ENCODE results near the gene RAB27A.
"Not testable (repeated sequence)": the region's sequence is repeated elsewhere in the genome, so short reads cannot be mapped to it uniquely, and the experiment has no call there.

The RAB27A gene

GRCh38 chr15:55249885-55250284 is 39.7 kb downstream of the RAB27A start:
- not testable (repeated sequence) for DNase-seq

- no peak for DNase-seq
These were observed 40.7 kb downstream of the RAB27A start for GRCh38 chr15:55248895-55249294.

GRCh38 chr15:55247766-55248427 is 41.7 kb downstream of the RAB27A start:
- no peak for DNase-seq

GRCh38 chr15:55247311-55247710 is 42.3 kb downstream of the RAB27A start:
- DNase-seq: no peak

GRCh38 chr15:55246567-55246966 is 43.0 kb downstream of the RAB27A start:
- DNase-seq: no peak

- DNase-seq: no peak
These were observed 44.6 kb downstream of the RAB27A start for GRCh38 chr15:55245059-55245458.

- no peak for DNase-seq
These were observed 47.7 kb downstream of the RAB27A start for GRCh38 chr15:55241891-55242290.

- DNase-seq: no peak
These were observed 48.4 kb downstream of the RAB27A start for GRCh38 chr15:55241186-55241585.

- DNase-seq: no peak
These were observed 49.4 kb downstream of the RAB27A start for GRCh38 chr15:55240125-55240760.

- no peak for DNase-seq
These were observed 50.0 kb downstream of the RAB27A start for GRCh38 chr15:55239440-55240124.

- no peak for DNase-seq
These were observed 50.7 kb downstream of the RAB27A start for GRCh38 chr15:55238877-55239276.

GRCh38 chr15:55237219-55238130 is 52.1 kb downstream of the RAB27A start:
- DNase-seq: no peak

- no peak for DNase-seq
These were observed 54.0 kb downstream of the RAB27A start for GRCh38 chr15:55235546-55236036.

- no peak for DNase-seq
These were observed 54.9 kb downstream of the RAB27A start for GRCh38 chr15:55234800-55235104.

- no peak for DNase-seq
These were observed 55.4 kb downstream of the RAB27A start for GRCh38 chr15:55234104-55234799.

- no peak for DNase-seq
These were observed 58.2 kb downstream of the RAB27A start for GRCh38 chr15:55231455-55231854.

- no peak for DNase-seq
These were observed 58.7 kb downstream of the RAB27A start for GRCh38 chr15:55230953-55231352.

- DNase-seq: no peak
These were observed 59.5 kb downstream of the RAB27A start for GRCh38 chr15:55230051-55230670.

- no peak for DNase-seq
These were observed 63.5 kb downstream of the RAB27A start for GRCh38 chr15:55226127-55226526.

GRCh38 chr15:55224892-55225291 is 64.7 kb downstream of the RAB27A start:
- DNase-seq: no peak

GRCh38 chr15:55222588-55222987 is 67.0 kb downstream of the RAB27A start:
- no peak for DNase-seq
